GM23338 (cell line): ENCODE measurements around the gene TIMP3.

ENCODE experiments used
- CREB1 ChIP-seq: fragments of 250-450 bp; sonication (Bioruptor Pico); IDR thresholded peaks from 2 replicates; pipeline ENCODE4 v1.5.0; 2020; ENCODE audit warnings: low read depth, mild to moderate bottlenecking, moderate library complexity
- EZH2 ChIP-seq: fragments of 200-600 bp; sonication (generic); IDR thresholded peaks from one replicate; pipeline ENCODE4 v1.8.0; 2017; ENCODE audit warnings: antibody characterized with exemption, mild to moderate bottlenecking, low read depth; ENCODE audit not compliant: unreplicated experiment
- JUNB ChIP-seq: IDR thresholded peaks from one replicate; pipeline ENCODE4 v1.6.1; 2016; ENCODE audit warnings: antibody characterized with exemption; ENCODE audit not compliant: unreplicated experiment
- NANOG ChIP-seq: IDR thresholded peaks from 2 replicates; pipeline ENCODE4 v1.6.1; 2016; ENCODE audit warnings: antibody characterized with exemption, borderline replicate concordance
- POLR2AphosphoS5 ChIP-seq: IDR thresholded peaks from 2 replicates; pipeline ENCODE4 v1.6.1; 2016; ENCODE audit warnings: antibody characterized with exemption, low read depth
- ZNF331 ChIP-seq: fragments of 250-450 bp; sonication (Bioruptor Pico); IDR thresholded peaks from 2 replicates; pipeline ENCODE4 v1.5.0; 2020; ENCODE audit warnings: low read depth, mild to moderate bottlenecking, moderate library complexity
- TF ChIP-seq, protein P1 (sequence below), 2 experiments: fragments of 200-600 bp in 1 of 2; sonication (generic) in 1 of 2; conservative IDR thresholded peaks; 2 replicates each; pipeline versions ENCODE4 v1.5.1 to v1.6.1; 2016 to 2017; ENCODE audit warnings: antibody characterized with exemption in 2 of 2, low read depth in 2 of 2, mild to moderate bottlenecking in 2 of 2, moderate library complexity in 1 of 2
- TF ChIP-seq, protein P2 (sequence below): IDR thresholded peaks from one replicate; pipeline ENCODE4 v1.6.1; 2018; ENCODE audit warnings: antibody characterized with exemption; ENCODE audit not compliant: unreplicated experiment

GRCh38 chr22:32818446-32819115 lies 17.1 kb downstream of the TIMP3 start:
- TF ChIP-seq, protein P1, sequence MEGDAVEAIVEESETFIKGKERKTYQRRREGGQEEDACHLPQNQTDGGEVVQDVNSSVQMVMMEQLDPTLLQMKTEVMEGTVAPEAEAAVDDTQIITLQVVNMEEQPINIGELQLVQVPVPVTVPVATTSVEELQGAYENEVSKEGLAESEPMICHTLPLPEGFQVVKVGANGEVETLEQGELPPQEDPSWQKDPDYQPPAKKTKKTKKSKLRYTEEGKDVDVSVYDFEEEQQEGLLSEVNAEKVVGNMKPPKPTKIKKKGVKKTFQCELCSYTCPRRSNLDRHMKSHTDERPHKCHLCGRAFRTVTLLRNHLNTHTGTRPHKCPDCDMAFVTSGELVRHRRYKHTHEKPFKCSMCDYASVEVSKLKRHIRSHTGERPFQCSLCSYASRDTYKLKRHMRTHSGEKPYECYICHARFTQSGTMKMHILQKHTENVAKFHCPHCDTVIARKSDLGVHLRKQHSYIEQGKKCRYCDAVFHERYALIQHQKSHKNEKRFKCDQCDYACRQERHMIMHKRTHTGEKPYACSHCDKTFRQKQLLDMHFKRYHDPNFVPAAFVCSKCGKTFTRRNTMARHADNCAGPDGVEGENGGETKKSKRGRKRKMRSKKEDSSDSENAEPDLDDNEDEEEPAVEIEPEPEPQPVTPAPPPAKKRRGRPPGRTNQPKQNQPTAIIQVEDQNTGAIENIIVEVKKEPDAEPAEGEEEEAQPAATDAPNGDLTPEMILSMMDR (conservative IDR thresholded peaks at IDR 0.05; ENCODE audit: low read depth in 2 of 2) = no peak
- TF ChIP-seq, protein P2, sequence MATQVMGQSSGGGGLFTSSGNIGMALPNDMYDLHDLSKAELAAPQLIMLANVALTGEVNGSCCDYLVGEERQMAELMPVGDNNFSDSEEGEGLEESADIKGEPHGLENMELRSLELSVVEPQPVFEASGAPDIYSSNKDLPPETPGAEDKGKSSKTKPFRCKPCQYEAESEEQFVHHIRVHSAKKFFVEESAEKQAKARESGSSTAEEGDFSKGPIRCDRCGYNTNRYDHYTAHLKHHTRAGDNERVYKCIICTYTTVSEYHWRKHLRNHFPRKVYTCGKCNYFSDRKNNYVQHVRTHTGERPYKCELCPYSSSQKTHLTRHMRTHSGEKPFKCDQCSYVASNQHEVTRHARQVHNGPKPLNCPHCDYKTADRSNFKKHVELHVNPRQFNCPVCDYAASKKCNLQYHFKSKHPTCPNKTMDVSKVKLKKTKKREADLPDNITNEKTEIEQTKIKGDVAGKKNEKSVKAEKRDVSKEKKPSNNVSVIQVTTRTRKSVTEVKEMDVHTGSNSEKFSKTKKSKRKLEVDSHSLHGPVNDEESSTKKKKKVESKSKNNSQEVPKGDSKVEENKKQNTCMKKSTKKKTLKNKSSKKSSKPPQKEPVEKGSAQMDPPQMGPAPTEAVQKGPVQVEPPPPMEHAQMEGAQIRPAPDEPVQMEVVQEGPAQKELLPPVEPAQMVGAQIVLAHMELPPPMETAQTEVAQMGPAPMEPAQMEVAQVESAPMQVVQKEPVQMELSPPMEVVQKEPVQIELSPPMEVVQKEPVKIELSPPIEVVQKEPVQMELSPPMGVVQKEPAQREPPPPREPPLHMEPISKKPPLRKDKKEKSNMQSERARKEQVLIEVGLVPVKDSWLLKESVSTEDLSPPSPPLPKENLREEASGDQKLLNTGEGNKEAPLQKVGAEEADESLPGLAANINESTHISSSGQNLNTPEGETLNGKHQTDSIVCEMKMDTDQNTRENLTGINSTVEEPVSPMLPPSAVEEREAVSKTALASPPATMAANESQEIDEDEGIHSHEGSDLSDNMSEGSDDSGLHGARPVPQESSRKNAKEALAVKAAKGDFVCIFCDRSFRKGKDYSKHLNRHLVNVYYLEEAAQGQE = no peak
- TF ChIP-seq ZNF331 (no peak), EZH2 (no peak), POLR2AphosphoS5 (no peak), NANOG (no peak), JUNB (no peak), CREB1 (CRISPR knock-in tag) (no peak)
